ENCODE data around the gene TBC1D21. TPM values are rescaled to one million over a fixed set of nuclear protein-coding genes. Genes with fewer than 3 reads are reported as not detected.

TBC1D21 gene
- total RNA-seq, 2 experiments from 2014 or later = not detected

GRCh38 chr15:73905225-73905827, 32.0 kb downstream of the TBC1D21 start:
- H3K27ac ChIP-seq (ENCODE audit: low read depth in 1 of 2, low read length in 2 of 2) = no peak overlapping the region
- no peak overlapping the region for H3K4me3 ChIP-seq (ENCODE audit: low read length)
- H3K4me1 ChIP-seq (ENCODE audit: insufficient read depth, low read length) = no peaks in the 10 kb centered on the region
- CTCF ChIA-PET = no interaction called here
- DNase-seq (no peak), ATAC-seq (ENCODE audit: poor library complexity) (no peak)
- no peaks in the 10 kb centered on the region for H3K9me3 Mint-ChIP-seq
- no peak for TF ChIP-seq CTCF (IDR thresholded peaks at IDR 0.05)
- H3K27me3 Mint-ChIP-seq = no peaks in the 10 kb centered on the region
- intact Hi-C loops (cut with DNase I, micrococcal nuclease) = no loop called here
- no peak overlapping the region for H3K27ac Mint-ChIP-seq
- no peaks in the 10 kb centered on the region for H3K9me3 ChIP-seq (ENCODE audit: control insufficient read depth in 1 of 2, insufficient read depth in 1 of 2, low read length in 2 of 2)
- no peaks in the 10 kb centered on the region for H3K36me3 ChIP-seq (ENCODE audit: insufficient read depth, low read length)
- no peaks in the 10 kb centered on the region for H3K27me3 ChIP-seq (ENCODE audit: control insufficient read depth in 1 of 2, insufficient read depth in 2 of 2, low read length in 2 of 2)
- POLR2A ChIA-PET = no interaction called here
- H3K4me1 Mint-ChIP-seq (ENCODE audit: low read depth) = no peaks in the 10 kb centered on the region
- H3K4me3 Mint-ChIP-seq = no peak overlapping the region
- peaks cover 11% of the 10 kb centered on the region for H3K36me3 Mint-ChIP-seq (ENCODE audit: low read depth)

GRCh38 chr15:73906346-73907034, 33.1 kb downstream of the TBC1D21 start:
- no peak overlapping the region for H3K27ac ChIP-seq (ENCODE audit: low read depth in 1 of 2, low read length in 2 of 2)
- H3K9me3 ChIP-seq (ENCODE audit: control insufficient read depth in 1 of 2, insufficient read depth in 1 of 2, low read length in 2 of 2) = no peaks in the 10 kb centered on the region
- DNase-seq = no peak
- Mint-ChIP-seq H3K9me3 (no peaks in the 10 kb centered on the region), H3K36me3 (ENCODE audit: low read depth) (peaks cover 11% of the 10 kb centered on the region), H3K27me3 (no peaks in the 10 kb centered on the region), H3K4me3 (no peak overlapping the region), H3K27ac (no peak overlapping the region), H3K4me1 (ENCODE audit: low read depth) (no peaks in the 10 kb centered on the region)
- no peak for TF ChIP-seq CTCF (IDR thresholded peaks at IDR 0.05)
- no peak for ATAC-seq (ENCODE audit: poor library complexity)
- H3K27me3 ChIP-seq (ENCODE audit: control insufficient read depth in 1 of 2, insufficient read depth in 2 of 2, low read length in 2 of 2) = no peaks in the 10 kb centered on the region
- H3K4me3 ChIP-seq (ENCODE audit: low read length) = no peak overlapping the region
- no peaks in the 10 kb centered on the region for H3K36me3 ChIP-seq (ENCODE audit: insufficient read depth, low read length)
- ChIA-PET CTCF (interaction anchor here (1.2 to 3.2 kb wide), 3 partner anchors 9 to 32 kb away, joined by 3 to 14 read pairs (median 7); no protein-coding TSS in a partner anchor), POLR2A (interaction anchor here (1.5 kb wide), 1 partner anchor 33 kb away, joined by 4 read pairs; no protein-coding TSS in a partner anchor)
- H3K4me1 ChIP-seq (ENCODE audit: insufficient read depth, low read length) = no peaks in the 10 kb centered on the region
- intact Hi-C loops (cut with DNase I, micrococcal nuclease) = no loop called here

- no peak overlapping the region for H3K27ac Mint-ChIP-seq
- Histone ChIP-seq H3K27me3 (ENCODE audit: control insufficient read depth in 1 of 2, insufficient read depth in 2 of 2, low read length in 2 of 2) (no peaks in the 10 kb centered on the region), H3K9me3 (ENCODE audit: control insufficient read depth in 1 of 2, insufficient read depth in 1 of 2, low read length in 2 of 2) (no peaks in the 10 kb centered on the region), H3K4me1 (ENCODE audit: insufficient read depth, low read length) (no peaks in the 10 kb centered on the region), H3K27ac (ENCODE audit: low read depth in 1 of 2, low read length in 2 of 2) (no peak overlapping the region), H3K4me3 (ENCODE audit: low read length) (no peak overlapping the region), H3K36me3 (ENCODE audit: insufficient read depth, low read length) (no peaks in the 10 kb centered on the region)
- intact Hi-C loops (cut with DNase I, micrococcal nuclease) = no loop called here
- no peak for DNase-seq
- TF ChIP-seq CTCF (IDR thresholded peaks at IDR 0.05) = no peak
- no peak for ATAC-seq (ENCODE audit: poor library complexity)
- CTCF ChIA-PET = interaction anchor here (1.2 to 3.2 kb wide), 3 partner anchors 10 to 33 kb away, joined by 3 to 14 read pairs (median 7); no protein-coding TSS in a partner anchor
- H3K4me1 Mint-ChIP-seq (ENCODE audit: low read depth) = no peaks in the 10 kb centered on the region
- no peak overlapping the region for H3K4me3 Mint-ChIP-seq
- H3K27me3 Mint-ChIP-seq = no peaks in the 10 kb centered on the region
- POLR2A ChIA-PET = interaction anchor here (1.5 kb wide), 1 partner anchor 33 kb away, joined by 4 read pairs; no protein-coding TSS in a partner anchor
- no peaks in the 10 kb centered on the region for H3K9me3 Mint-ChIP-seq
- H3K36me3 Mint-ChIP-seq (ENCODE audit: low read depth) = peaks cover 11% of the 10 kb centered on the region
Observed at GRCh38 chr15:73907035-73907408, 33.7 kb downstream of the TBC1D21 start.

All from CD4-positive, alpha-beta T cell (primary cell).